Inflammatory macrophage treated with lipopolysaccharide for 1 hour (primary cell): ENCODE data around the gene CCL17.

ENCODE experiments used
- DNase-seq, 2 donors: peaks; one replicate each; pipeline ENCODE4 v3.0.0-alpha.2; 2020 to 2022

CCL17 gene

GRCh38 chr16:57401943-57402640, 2.5 kb upstream of the CCL17 start:
- no peak for DNase-seq

GRCh38 chr16:57405097-57405496, 530 bp downstream of the CCL17 start:
- peak; percentile 27 to 56 for DNase-seq

GRCh38 chr16:57406881-57407280, 2.3 kb downstream of the CCL17 start:
- peak; percentile 51 to 62 for DNase-seq

- DNase-seq: no peak
Measured at GRCh38 chr16:57407521-57408353, 3.2 kb downstream of the CCL17 start.

- DNase-seq: peak in 1 of 2 donors; percentile 23
Measured at GRCh38 chr16:57409065-57409464, 4.5 kb downstream of the CCL17 start.

GRCh38 chr16:57409870-57410587, 5.5 kb downstream of the CCL17 start:
- peak in 1 of 2 donors; percentile 55 for DNase-seq

GRCh38 chr16:57411362-57411976, 6.9 kb downstream of the CCL17 start:
- DNase-seq: no peak

- DNase-seq: no peak
Measured at GRCh38 chr16:57412584-57412983, 8.0 kb downstream of the CCL17 start.

GRCh38 chr16:57413301-57413730, 8.7 kb downstream of the CCL17 start:
- peak; percentile 23 to 25 for DNase-seq

- no peak for DNase-seq
Measured at GRCh38 chr16:57413733-57414132, 9.2 kb downstream of the CCL17 start.

GRCh38 chr16:57416084-57416483, 11.5 kb downstream of the CCL17 start:
- DNase-seq: no peak

GRCh38 chr16:57419506-57419905, 14.9 kb downstream of the CCL17 start:
- no peak for DNase-seq

- peak; percentile 40 to 56 for DNase-seq
Measured at GRCh38 chr16:57422026-57422944, 17.7 kb downstream of the CCL17 start.

- no peak for DNase-seq
Measured at GRCh38 chr16:57423152-57423551, 18.6 kb downstream of the CCL17 start.

GRCh38 chr16:57424583-57424982, 20.0 kb downstream of the CCL17 start:
- DNase-seq: no peak

- no peak for DNase-seq
Measured at GRCh38 chr16:57426356-57426755, 21.8 kb downstream of the CCL17 start.

- DNase-seq: no peak
Measured at GRCh38 chr16:57427307-57427706, 22.7 kb downstream of the CCL17 start.

GRCh38 chr16:57427824-57428223, 23.3 kb downstream of the CCL17 start:
- DNase-seq: no peak

- peak in 1 of 2 donors; percentile 12 for DNase-seq
Measured at GRCh38 chr16:57430955-57431354, 26.4 kb downstream of the CCL17 start.

- no peak for DNase-seq
Measured at GRCh38 chr16:57432505-57432904, 27.9 kb downstream of the CCL17 start.

GRCh38 chr16:57432989-57433388, 28.4 kb downstream of the CCL17 start:
- DNase-seq: no peak

- no peak for DNase-seq
Measured at GRCh38 chr16:57434003-57434402, 29.4 kb downstream of the CCL17 start.
